Suprapubic skin (tissue), 4 donors: ENCODE measurements around the gene ZNF784.

Experiments
- EP300 ChIP-seq: sonication (generic); formaldehyde crosslinking; IDR thresholded peaks from one replicate; pipeline ENCODE4 v1.6.1; 2017; ENCODE audit warnings: antibody characterized with exemption
- POLR2A ChIP-seq, 2 donors: fragments of 450-650 bp; IDR thresholded peaks; one replicate each; pipeline ENCODE4 v1.6.1; 2017; ENCODE audit warnings: antibody characterized with exemption in 2 of 2, mild to moderate bottlenecking in 2 of 2, moderate library complexity in 2 of 2
- POLR2AphosphoS5 ChIP-seq, 3 donors: sonication (generic); formaldehyde crosslinking; IDR thresholded peaks; one replicate each; pipeline ENCODE4 v1.6.1; 2017; ENCODE audit warnings: antibody characterized with exemption in 3 of 3
- TF ChIP-seq, protein P1 (sequence below), 2 donors: fragments of 200-600 bp in 1 of 2; fragments of 450-650 bp in 1 of 2; sonication (generic) in 1 of 2; IDR thresholded peaks; one replicate each; pipeline ENCODE4 v1.5.1; 2016 to 2019; ENCODE audit warnings: antibody characterized with exemption in 2 of 2, mild to moderate bottlenecking in 1 of 2, moderate library complexity in 1 of 2

DNA sequence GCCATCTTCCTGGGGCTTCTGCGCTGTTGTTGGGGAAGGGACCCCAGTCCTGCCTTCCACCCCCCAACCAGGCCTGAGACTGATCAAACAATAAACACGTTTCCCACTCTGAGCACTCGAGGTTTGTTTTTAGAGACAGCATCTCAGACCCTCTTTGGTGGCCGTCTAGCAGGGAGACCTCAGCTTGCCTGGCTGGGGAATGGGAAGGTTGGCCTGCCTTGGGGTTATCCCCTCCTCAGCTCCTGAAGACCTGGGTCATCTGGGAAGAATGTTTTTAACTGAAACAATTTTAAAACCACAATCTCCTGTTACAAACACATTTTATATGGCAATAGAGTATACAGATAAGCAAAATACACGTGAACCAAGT is 21.1 kb upstream of the ZNF784 start:
- TF ChIP-seq, protein P1, sequence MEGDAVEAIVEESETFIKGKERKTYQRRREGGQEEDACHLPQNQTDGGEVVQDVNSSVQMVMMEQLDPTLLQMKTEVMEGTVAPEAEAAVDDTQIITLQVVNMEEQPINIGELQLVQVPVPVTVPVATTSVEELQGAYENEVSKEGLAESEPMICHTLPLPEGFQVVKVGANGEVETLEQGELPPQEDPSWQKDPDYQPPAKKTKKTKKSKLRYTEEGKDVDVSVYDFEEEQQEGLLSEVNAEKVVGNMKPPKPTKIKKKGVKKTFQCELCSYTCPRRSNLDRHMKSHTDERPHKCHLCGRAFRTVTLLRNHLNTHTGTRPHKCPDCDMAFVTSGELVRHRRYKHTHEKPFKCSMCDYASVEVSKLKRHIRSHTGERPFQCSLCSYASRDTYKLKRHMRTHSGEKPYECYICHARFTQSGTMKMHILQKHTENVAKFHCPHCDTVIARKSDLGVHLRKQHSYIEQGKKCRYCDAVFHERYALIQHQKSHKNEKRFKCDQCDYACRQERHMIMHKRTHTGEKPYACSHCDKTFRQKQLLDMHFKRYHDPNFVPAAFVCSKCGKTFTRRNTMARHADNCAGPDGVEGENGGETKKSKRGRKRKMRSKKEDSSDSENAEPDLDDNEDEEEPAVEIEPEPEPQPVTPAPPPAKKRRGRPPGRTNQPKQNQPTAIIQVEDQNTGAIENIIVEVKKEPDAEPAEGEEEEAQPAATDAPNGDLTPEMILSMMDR (IDR thresholded peaks at IDR 0.05), result no peak
- TF ChIP-seq POLR2A (IDR thresholded peaks at IDR 0.05), result no peak
- no peak for TF ChIP-seq EP300
- TF ChIP-seq POLR2AphosphoS5 (IDR thresholded peaks at IDR 0.05), result no peak
